HG03045 (cell line): Measurements from ENCODE around the gene ZNF579.
"Not testable (repeated sequence)": the region's sequence is repeated elsewhere in the genome, so short reads cannot be mapped to it uniquely, and the experiment has no call there.

Experiments used
- ATAC-seq: cut with Tn5 transposase; IDR thresholded peaks from one replicate; pipeline ENCODE4 v1.9.1; 2021; ENCODE audit warnings: mild to moderate bottlenecking, moderate library complexity; ENCODE audit not compliant: unreplicated experiment

The ZNF579 gene

GRCh38 chr19:55541091-55541490 lies 39.6 kb downstream of the ZNF579 start:
- no peak for ATAC-seq

- no peak for ATAC-seq
These were observed 40.0 kb downstream of the ZNF579 start for GRCh38 chr19:55540619-55541018.

GRCh38 chr19:55539090-55539984 lies 41.3 kb downstream of the ZNF579 start:
- ATAC-seq, result no peak

- ATAC-seq, result no peak
These were observed 42.5 kb downstream of the ZNF579 start for GRCh38 chr19:55538132-55538531.

GRCh38 chr19:55537741-55538111 lies 42.9 kb downstream of the ZNF579 start:
- no peak for ATAC-seq

- no peak for ATAC-seq
These were observed 43.5 kb downstream of the ZNF579 start, which contains the start of gene SBK2 for GRCh38 chr19:55536951-55537740. SBK2 (minus strand) TSS chr19:55537133; CDS start chr19:55536294, 839 bp downstream.

- no peak for ATAC-seq
These were observed 44.3 kb downstream of the ZNF579 start for GRCh38 chr19:55536366-55536765.

GRCh38 chr19:55535965-55536350 lies 44.7 kb downstream of the ZNF579 start:
- no peak for ATAC-seq

- ATAC-seq, result no peak
These were observed 45.3 kb downstream of the ZNF579 start for GRCh38 chr19:55535173-55535964.

- ATAC-seq, result not testable (repeated sequence)
These were observed 46.4 kb downstream of the ZNF579 start for GRCh38 chr19:55534280-55534679.

- no peak for ATAC-seq
These were observed 49.7 kb downstream of the ZNF579 start for GRCh38 chr19:55530996-55531395.

- ATAC-seq, result no peak
These were observed 50.9 kb downstream of the ZNF579 start for GRCh38 chr19:55529636-55530234.

- no peak for ATAC-seq
These were observed 52.4 kb downstream of the ZNF579 start for GRCh38 chr19:55528030-55528803.

- no peak for ATAC-seq
These were observed 53.2 kb downstream of the ZNF579 start for GRCh38 chr19:55527197-55528029.
